Kidney (tissue), 14 donors: ENCODE results near the gene MYO16. TPM values are rescaled to one million over a fixed set of nuclear protein-coding genes. Genes with fewer than 3 reads are reported as not detected.

Experiments used
- DNase-seq, 5 donors: peaks; one replicate each; pipeline ENCODE4 v3.0.0-alpha.2; 2013 to 2020
- FAIRE-seq: peaks from 2 replicates; lab custom pipeline; 2012; peaks lifted over from hg19 to GRCh38; lab: Jason Lieb, UNC
- H3K27ac ChIP-seq, 2 donors: one replicate each; pipeline ENCODE4 v1.7.0; 2013; ENCODE audit warnings: low read depth in 2 of 2, low read length in 2 of 2, inconsistent platforms in 1 of 2
- H3K27me3 ChIP-seq: one replicate; pipeline ENCODE4 v1.7.1; 2013; ENCODE audit warnings: low read length, inconsistent platforms; ENCODE audit not compliant: control insufficient read depth, insufficient read depth
- H3K36me3 ChIP-seq, 3 donors: one replicate each; pipeline versions ENCODE4 v1.7.0 to v1.7.1; 2013; ENCODE audit warnings: low read length in 3 of 3, control low read depth in 1 of 3, inconsistent platforms in 1 of 3; ENCODE audit not compliant: insufficient read depth in 3 of 3, control insufficient read depth in 2 of 3
- H3K4me1 ChIP-seq, 3 donors: one replicate each; pipeline versions ENCODE4 v1.7.0 to v1.7.1; 2013; ENCODE audit warnings: low read length in 3 of 3, inconsistent platforms in 1 of 3, low read depth in 1 of 3; ENCODE audit not compliant: control insufficient read depth in 2 of 3, insufficient read depth in 2 of 3
- H3K4me3 ChIP-seq, 3 donors: one replicate each; pipeline versions ENCODE4 v1.7.0 to v1.8.1; 2013; ENCODE audit warnings: low read length in 3 of 3, control low read depth in 1 of 3, inconsistent platforms in 1 of 3
- H3K9ac ChIP-seq, 3 donors: one replicate each; pipeline versions ENCODE4 v1.7.0 to v1.7.1; 2013; ENCODE audit warnings: low read length in 3 of 3, control low read depth in 1 of 3, inconsistent platforms in 1 of 3
- H3K9me3 ChIP-seq, 3 donors: one replicate each; pipeline versions ENCODE4 v1.7.0 to v1.7.1; 2013; ENCODE audit warnings: low read length in 3 of 3, control low read depth in 1 of 3, inconsistent platforms in 1 of 3; ENCODE audit not compliant: control insufficient read depth in 2 of 3, insufficient read depth in 1 of 3
- CTCF ChIP-seq: IDR thresholded peaks from 3 replicates; pipeline ENCODE4 v1.5.1; 2012; ENCODE audit warnings: mild to moderate bottlenecking, moderate library complexity, borderline replicate concordance; ENCODE audit not compliant: insufficient read depth; ENCODE audit errors: extremely low read depth
- intact Hi-C: fragments of 100-400 bp; cut with DNase I; formaldehyde crosslinking; loops from one replicate; pipeline ENCODE4 v1.11.1; 2022
- polyA plus RNA-seq: library from polyadenylated mRNA; stranded (reverse); fragments of 350-450 nt; fragmentation: Illumina TruSeq; extraction: RNeasy Lipid Tissue Mini Kit (QIAGEN cat#74804); gene quantifications from one replicate; pipeline ENCODE4 v1.2.3, GENCODE V29; 2014; ENCODE audit warnings: low read depth, low replicate concordance; ENCODE audit not compliant: insufficient read depth
- total RNA-seq: library from RNA; stranded (reverse); fragmentation: NEBNext Ultra II Directional; extraction: Animal tissue kit (Norgen Biotek cat#: 25700); gene quantifications from one replicate; pipeline ENCODE4 v1.2.1, GENCODE V29; 2021
- donor health status: control.
- donor health status: control.
- donor health status: control.
- donor health status: control.
- donor health status: control.
- donor health status: DM: yes; HTN: yes; CAD: no.
- donor health status: Normal renal cell carcinoma (clear cell type).

The MYO16 gene
- total and polyA plus RNA-seq, 2 donors from 2014 or later: 0.22 to 0.43 TPM

- TF ChIP-seq CTCF: peak; percentile 17
- Histone ChIP-seq H3K4me1 (peaks cover 0 to 7% (median 2%) of the 10 kb centered on the region in 3 donors), H3K9ac (peak overlapping the region in 1 of 3 donors; percentile 44), H3K9me3 (no peaks in the 10 kb centered on the region), H3K27ac (peak overlapping the region in 1 of 2 donors; percentile 45), H3K4me3 (peak overlapping the region in 2 of 3 donors; percentile 16 to 23), H3K27me3 (no peaks in the 10 kb centered on the region), H3K36me3 (no peaks in the 10 kb centered on the region)
- intact Hi-C loops: no loop called here
- FAIRE-seq (no peak), DNase-seq (peak in 2 of 5 donors; percentile 29 to 53)
Measured at GRCh38 chr13:108915095-108915633, 285.8 kb downstream of the MYO16 start.

- no peaks in the 10 kb centered on the region for H3K36me3 ChIP-seq
- no peaks in the 10 kb centered on the region for H3K27me3 ChIP-seq
- peak overlapping the region; percentile 59 to 69 for H3K27ac ChIP-seq
- H3K4me3 ChIP-seq: peak overlapping the region in 2 of 3 donors; percentile 16 to 23
- intact Hi-C loops: no loop called here
- H3K9ac ChIP-seq: peak overlapping the region in 1 of 3 donors; percentile 61
- DNase-seq (peak in 4 of 5 donors; percentile 38 to 94 (median 60)), FAIRE-seq (peak; percentile 82)
- no peak for TF ChIP-seq CTCF
- H3K4me1 ChIP-seq: peaks cover 0 to 7% (median 2%) of the 10 kb centered on the region in 3 donors
- H3K9me3 ChIP-seq: no peaks in the 10 kb centered on the region
Measured at GRCh38 chr13:108915634-108916512, 286.5 kb downstream of the MYO16 start.

- FAIRE-seq (no peak), DNase-seq (peak in 2 of 5 donors; percentile 10 to 38)
- no peaks in the 10 kb centered on the region for H3K9me3 ChIP-seq
- no peak overlapping the region for H3K9ac ChIP-seq
- peaks cover 0 to 7% (median 2%) of the 10 kb centered on the region in 3 donors for H3K4me1 ChIP-seq
- H3K4me3 ChIP-seq: no peak overlapping the region
- H3K36me3 ChIP-seq: no peaks in the 10 kb centered on the region
- intact Hi-C loops: no loop called here
- H3K27me3 ChIP-seq: no peaks in the 10 kb centered on the region
- TF ChIP-seq CTCF: no peak
- H3K27ac ChIP-seq: no peak overlapping the region
Measured at GRCh38 chr13:108917581-108917980, 288.2 kb downstream of the MYO16 start.
